HG02588 (cell line): ENCODE results near the gene TENM4.

Source experiments
- ATAC-seq: cut with Tn5 transposase; IDR thresholded peaks from one replicate; pipeline ENCODE4 v1.9.1; 2021; ENCODE audit warnings: mild to moderate bottlenecking, moderate library complexity; ENCODE audit not compliant: unreplicated experiment

Gene TENM4

DNA sequence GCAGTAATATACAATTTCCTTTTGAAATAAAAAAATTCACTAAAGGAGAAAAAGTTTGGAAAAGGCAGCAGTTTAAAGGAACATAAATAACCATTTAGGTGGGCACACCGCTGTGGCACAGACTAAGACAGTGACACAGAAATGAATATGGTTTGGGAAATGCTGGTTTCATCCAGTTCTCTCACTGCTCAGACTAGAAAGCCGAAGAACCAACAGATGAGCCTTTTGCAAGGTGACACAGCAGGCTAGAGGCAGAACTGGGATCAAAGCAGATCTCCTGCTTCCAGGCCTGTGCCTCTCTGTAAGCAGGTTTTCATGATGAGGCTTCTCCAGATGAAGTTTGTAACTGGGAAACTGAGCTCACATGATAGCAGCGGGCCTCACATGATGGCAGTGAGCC, 486.1 kb downstream of the TENM4 start:
- ATAC-seq, result no peak

DNA sequence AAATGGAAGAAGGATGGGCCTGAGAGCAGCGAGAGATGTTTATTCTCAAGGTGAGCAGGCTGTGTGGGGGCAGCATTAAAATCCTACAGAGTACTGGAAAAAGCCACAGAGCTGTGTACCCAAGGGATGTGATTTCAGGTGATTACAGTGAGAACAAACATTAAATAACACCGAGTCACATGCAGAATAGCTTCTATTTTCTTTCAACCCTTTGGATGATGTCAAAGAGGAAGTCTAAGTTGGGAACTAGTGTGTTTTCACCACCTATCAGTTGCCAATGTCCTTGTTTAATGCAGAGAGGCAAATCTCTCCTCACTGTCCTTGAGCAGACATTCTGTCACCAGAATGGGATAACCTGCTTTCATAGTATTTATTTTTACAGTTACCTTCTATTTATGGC, 486.6 kb downstream of the TENM4 start:
- ATAC-seq, result no peak

DNA sequence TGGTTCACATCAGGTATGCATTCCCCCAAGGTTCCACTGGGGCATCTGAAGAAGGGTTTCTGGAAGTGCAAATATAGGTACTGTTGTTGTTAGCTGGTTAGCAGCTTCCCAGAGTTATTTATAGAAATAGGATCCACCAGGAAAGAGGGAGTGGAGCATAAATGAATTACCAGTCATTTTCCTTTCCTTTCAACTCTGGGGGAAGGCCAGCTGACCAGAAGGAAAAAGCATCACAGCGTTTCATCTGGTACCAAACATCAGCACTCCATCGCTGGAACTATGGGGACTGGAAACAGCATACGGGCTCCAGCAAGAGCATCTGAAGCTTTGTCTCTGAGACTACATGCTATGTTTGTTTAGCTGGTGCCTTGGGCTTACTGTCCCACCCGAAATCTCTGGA, 487.9 kb downstream of the TENM4 start:
- ATAC-seq, result no peak

DNA sequence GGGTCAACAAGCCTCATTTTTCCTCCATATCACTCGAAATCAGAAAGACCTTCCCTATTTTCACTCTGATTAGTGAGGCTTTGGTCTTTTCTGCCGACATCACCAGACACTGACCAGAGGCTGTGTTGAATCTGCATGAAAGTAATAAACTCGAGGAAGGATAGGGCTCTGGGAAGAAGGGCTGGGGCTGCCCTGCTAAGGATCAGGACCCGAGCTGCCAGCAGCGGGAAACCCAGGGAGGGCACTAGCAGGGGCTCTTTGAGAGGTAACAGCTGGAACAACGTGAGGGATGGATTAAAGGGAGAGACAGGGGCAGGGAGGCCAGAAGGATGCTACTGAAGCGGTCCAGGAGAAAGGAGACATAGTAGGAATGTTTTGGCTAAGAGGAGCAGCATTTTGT, 488.7 kb downstream of the TENM4 start:
- no peak for ATAC-seq

DNA sequence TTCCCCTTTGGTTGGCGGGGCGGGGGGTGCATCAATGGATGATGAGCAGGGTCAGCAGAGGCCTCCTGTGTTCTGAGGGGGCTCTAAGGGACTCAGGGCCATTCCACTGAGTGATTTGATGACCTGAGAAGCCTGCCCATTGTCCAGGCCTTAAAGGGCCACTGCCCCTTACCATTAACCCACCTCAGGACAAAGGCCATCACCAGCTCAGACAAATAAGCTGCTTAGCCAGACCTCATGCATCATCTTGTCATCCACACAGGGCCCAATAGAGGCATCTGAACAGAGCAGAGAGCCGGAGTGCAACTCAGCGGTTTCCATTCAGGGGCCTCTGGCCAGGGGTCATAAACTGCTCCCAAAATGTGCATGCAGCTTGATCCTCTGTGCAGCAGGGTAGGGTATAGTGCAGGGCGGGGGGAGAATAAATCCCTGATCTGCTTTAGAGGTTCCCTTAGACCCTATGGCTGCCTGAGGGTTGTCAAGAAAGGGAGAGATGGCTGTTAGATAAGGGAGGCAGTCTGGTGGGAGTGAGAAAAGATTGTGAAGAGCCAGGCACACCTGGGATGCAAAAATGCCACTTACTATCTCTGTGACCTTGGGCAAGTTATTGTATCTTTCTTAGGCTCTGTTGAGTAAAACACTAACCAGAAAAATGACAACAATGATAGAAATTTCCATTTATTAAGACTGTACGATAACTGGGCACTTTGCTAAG, 490.7 kb downstream of the TENM4 start:
- no peak for ATAC-seq

DNA sequence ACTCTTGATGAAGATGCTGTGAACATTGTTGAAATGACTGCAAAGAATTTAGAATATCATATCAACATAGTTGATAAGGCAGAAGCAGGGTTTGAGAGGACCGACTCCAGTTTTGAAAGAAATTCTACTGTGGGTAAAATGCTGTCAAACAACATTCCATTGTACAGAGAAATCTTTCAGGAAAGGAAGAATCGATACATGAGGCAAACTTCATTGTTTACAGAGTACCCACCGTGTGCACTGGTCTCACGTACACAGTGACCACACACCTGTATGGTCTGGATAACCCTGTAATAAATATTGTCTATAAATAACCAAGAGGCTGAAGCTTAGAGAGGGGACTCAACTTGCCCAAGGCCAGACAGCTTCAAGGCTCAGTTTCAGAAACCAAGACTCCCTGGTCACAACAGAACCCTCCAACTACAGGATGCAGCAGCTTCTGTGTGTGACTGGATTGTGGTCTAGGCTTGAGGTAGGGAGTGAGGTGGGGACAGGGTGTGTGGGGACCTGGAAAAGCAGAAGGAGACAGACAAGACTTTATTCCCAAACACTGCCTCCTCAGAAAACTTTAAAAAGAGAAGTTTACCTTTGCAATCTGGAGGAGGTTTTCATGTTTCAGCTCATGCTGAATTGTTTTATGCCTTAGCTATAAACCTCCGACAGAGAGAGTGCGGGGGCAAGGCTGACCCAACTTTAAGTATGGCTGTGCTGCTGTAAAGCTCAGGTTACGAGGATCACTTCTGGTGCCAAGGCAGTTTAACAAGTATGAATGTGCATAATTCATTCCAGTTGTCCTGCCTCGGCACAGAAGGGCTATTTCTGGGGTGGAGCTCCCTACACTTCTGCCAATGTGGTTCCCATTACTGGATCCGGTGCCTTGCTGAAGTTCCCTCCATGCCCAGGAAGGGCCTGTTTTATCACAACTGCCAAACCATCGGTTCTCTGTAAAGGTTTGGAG, 493.6 kb downstream of the TENM4 start:
- ATAC-seq, result no peak

DNA sequence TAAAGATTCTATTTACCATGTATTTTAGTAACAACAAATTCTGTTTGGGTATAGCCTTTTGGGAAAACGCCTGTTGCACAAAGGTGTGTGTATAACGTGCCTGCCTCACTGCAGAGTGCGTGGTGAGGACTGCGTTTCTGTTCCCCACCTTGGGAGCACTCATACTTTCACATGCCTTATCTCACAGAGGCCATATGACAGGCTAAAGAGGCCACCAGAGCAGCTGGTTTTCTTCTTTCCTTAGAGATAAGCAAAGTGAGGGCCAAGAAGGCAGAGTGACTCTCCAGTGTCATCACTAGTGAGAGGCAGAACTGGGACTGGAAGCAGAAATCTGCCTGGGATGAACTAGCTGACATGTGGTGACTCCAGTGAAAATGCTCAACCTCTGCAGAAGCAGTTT, 497.0 kb downstream of the TENM4 start:
- ATAC-seq, result no peak

DNA sequence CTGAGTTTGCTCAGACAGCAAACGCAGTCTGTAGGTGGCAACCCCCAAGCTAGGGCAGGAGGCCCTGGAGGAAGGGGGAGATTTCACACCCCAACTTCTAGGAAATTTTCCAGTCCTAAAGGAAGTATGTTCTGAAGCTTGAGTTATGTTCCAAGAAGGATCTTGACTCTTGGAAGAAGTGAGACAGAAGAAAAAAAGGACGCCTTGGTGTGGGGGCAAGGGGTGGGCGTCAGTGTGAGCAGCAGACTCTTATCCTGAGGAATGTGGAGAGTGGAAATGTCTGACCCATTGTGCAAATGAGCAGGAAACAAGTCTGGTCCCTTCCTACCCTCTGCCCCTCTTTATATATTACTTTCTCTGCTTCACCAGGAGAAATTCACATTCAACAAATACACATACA, 497.7 kb downstream of the TENM4 start:
- ATAC-seq, result no peak

DNA sequence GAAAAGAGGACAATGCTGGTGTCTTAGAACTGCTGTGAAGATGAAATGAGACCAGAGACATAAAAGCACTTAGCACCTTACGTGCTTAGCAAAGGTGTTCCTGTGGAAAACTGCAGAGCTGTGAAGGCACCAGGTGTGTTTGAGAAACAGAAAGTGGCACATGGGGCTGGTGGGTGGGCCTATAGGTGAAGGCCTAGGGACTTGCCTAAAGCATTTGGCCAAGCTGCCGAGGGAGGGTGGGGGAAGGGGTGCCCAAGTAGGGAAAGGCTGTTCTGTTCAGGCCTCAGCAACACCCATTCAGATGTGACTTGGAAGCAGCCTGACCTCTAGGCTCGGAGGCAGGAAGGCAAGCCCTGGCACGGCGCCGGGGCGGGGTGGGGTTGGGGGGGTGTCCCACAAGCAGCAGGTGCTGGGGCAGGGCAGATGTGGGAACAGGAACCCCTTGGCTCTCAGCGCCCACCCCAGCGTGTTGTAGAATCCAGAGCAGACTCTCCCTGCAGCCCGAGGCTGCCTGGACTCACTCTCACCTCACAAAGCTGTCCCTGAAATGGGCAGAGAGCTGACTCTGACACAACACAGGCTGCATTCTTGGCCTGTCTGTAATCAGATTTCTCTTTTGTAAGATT, 499.5 kb downstream of the TENM4 start:
- ATAC-seq, result no peak

DNA sequence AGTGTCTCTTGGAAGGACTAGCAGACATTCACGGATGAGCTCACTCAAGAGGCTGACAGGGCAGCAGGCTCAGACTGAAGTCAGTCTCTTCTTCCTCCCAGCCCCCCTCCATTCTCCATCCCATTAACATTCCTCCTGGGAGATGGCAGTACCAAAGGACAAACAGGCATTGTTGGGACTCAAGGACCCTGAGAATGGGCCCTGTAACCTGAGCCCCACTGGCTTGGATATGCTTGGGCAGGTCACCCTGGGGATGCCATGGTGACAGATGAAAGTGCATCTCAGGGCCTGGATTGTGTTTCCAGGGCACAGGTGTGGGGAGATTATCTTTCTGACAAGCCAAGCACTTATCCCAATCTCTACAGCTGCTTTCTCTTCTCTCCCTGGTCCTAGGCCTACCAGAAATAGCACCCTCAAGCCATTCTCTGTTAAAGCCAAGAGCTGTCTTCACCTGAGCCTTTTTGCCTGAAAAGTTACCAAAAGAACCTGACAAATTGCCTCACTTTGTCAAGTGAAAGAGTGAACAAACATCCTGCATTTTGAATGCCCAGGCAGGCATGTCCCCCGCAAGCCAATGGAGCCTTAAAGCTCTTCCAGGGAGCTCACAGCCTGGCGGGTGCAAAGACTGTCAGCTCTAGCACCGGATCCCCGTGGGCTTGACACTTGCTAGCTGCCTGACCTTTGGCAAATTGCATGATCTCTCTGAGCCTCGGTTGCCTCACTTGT, 500.2 kb downstream of the TENM4 start:
- no peak for ATAC-seq

DNA sequence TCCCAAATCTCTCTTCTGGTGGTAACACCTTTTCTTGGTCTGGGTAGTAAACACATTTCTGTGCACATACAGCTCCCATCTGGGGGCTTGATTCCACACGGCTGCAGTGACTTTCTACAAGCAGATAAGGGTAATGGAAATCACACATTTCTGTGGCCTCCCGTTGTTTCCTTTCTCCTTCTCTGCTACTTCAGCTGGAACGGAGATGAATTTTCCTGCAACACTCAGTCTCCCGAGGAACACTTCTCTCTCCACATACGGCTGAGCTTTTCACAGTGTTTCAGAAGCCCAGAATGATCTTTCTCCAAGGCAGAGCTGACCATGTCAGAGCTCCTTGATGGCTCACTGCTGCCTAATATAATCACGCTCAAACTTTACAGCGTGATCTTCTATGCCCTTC, 501.9 kb downstream of the TENM4 start:
- no peak for ATAC-seq

DNA sequence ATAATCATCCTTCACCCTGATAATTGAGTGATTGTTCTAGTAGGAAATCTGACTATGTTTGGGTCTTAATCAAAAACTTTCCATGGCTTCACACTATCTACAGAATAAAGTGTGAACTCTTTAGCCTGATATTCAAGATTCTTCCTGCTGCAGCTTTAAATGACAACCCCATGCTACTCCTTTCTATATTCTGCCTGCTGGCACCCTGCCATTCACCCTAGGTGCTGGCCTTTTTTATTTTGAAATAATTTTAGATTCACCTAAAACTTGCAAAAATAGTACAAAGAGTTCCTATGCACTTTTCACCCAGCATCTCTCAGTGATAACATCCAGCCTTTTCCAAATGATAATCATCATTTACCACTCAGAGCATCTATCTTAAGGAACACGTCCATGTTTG, 502.8 kb downstream of the TENM4 start:
- no peak for ATAC-seq

DNA sequence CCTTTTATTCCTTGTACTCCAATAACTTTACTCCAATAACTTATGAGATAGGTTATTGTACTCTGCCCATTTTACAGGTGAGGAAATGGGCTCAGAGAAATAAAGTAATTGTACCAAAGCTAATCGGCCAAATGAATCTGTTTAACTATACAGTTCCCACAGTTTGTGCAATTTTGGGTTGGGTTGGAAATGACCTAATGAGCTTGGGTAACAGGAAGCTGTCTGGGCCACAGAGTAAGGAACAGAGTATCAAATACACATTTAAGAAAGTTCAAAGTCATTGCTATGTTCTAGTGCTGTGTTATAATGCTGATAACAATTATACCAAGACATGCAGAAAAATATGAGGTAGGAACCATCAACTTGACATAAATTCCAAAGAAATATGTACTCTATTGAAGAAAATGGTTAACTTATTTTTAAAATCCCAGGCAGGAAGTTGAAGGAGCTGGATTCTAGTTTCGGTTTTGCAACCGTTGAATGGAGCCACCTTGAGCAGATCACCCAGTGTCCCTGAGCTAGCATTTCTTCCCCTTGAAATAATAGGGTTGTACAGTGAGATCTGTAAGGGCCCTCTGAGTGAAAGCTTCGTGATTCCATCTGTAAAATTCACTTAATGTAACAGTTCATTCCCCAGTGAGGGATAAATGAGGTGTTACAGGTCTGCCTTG, 505.3 kb downstream of the TENM4 start:
- no peak for ATAC-seq

DNA sequence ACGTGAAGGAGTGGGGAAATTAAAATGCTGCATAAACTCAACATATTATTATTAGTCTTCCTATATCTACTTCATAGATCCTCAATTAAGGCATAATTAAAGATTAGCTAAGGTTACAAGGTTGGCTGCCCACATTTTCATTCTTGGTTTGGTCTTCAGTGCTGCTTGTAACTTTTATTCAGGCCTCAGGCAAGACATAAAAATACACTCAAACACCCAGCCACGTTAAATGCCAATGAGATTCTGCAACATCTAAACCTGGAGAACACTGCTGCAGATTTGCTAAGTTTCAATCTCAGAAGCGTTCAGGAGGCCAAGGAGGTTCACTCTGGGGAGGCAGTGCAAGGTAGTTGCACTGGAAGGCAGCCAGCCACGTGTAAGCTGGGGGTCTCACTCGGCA, 507.5 kb downstream of the TENM4 start:
- no peak for ATAC-seq

DNA sequence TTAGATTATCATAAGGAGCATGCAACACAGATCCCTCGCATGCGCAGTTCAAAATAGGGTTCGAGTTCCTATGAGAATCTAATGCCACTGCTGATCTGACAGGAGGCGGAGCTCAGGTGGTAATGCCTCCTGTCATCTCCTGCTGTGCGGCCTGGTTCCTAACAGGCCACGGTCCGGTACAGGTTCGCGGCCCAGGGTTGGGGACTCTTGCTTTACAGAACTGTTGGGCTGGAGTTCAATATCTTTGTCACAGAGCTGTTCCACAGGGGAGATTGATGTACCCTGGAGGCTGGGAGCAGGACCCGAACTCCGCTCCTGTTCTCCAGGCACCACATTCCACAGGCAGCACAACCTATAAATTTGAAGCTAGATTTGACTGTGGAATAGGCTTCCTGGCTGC, 508.1 kb downstream of the TENM4 start:
- no peak for ATAC-seq

DNA sequence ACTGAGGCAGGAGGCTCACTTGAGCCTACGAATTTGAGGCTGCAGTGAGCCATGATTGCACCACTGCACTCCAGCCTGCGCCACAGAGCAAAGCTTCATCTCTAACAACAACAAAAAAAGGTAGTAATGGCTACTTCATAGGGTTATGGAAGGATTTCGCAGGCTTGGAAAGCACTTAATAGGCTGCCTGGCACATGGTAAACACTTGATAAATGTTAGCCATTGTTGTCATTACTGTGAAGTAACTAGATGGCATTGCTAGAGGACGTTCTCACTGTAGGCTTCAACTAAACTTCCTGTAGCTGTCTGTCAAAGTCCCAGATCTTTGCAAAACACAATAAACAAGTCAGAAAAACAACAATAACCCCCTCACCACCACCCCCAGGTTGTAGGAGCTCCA, 508.9 kb downstream of the TENM4 start:
- no peak for ATAC-seq

DNA sequence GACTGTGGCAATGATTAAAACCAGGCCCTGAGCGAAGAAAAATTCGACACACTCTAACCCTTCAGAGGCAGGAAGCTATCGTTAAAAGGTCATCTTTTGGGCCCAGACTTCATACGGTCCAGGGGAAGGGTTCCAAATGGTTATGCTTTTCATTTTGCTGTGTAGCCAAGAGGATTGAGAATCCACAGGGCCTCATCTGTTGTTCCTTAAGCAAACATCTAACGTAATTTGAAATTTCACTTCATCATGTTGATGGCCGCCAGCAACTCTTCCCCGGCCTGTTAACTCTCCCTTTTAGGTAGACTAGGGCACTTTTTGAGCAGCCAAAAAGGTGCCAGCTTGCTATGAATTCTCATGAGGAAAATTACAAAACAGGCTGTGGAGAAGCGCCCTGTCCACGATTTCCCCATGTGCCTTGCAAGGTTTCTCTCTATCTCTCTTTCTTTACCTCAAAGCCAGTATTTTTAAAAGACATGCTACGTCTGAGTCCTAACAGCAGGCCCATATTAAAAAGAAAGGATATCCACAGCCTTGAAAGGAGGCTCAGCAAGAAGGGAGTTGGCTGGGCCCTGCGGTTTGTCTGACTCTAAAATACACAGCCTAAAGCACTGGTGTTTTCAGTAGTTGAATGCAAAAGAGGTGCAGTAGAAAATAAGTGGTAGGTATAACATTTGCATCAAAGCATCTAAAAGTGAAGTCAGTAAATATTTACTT, 509.9 kb downstream of the TENM4 start:
- ATAC-seq, result no peak

DNA sequence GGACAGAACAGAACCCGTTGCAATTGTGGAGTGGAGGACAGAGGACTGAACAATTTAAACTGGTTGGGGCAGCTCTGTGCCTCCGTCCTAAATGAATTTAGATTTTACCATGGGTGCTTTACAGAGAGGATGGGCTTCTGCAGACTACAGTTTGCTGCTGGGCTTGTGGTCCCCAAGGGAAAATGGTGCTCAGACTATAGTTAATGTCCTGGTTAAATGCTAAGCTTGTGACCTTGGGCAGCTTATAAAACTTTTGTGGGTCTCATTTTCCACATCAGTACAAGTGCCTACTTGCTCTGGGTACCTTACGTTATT, 511.0 kb downstream of the TENM4 start:
- ATAC-seq, result no peak

DNA sequence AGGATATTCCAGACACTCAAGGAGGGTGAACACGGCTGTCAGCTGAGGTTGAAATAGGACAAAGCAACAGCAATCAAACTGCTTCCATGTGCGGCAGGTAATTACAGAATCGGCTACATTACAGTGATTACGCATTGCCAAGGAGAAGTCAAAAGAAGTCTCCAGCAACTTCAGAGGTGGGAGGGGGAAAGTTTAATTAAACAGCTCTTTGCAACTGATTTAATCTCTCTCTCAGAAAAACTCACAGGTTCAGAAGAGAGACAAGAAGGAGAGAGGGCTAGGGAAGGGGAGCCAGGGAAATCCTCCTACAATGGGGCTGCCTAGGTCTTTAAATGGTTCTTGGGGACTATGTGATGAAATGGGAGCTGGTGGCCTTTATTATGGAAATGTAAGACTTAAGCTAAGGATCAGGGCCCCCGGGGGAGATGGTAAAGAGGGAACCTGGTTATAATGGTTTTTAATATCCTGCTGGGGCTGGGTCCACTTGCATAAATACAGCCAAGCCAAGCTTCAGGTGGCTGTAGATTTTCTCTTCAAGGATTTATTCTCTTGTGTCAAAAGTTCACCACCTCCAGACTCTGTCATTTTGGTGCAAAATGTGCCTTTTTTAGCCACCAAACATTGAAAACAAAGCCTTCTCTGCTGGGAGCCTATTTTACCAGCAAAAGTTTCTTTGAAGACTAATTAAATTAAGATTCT, 511.5 kb downstream of the TENM4 start:
- ATAC-seq, result no peak

DNA sequence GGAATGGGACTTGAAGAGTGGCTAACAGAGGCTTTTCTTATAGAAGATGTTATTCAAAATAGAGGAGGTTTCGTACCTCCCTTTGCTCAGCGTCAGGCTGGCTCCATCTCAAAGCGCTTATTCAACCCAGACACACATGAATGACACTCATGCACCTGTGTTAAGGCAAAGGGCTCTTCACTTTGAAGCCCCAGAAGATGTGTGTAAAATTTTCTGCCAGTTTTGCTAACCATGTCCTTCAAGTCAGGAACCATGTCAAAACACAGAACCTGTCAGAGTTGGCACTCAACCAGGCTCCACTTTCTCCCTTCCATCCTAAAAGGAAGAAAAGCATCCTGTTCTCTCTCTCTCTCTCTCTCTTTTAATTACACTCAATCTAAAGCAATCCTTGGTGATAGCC, 513.3 kb downstream of the TENM4 start:
- ATAC-seq, result no peak
